Measurements from ENCODE around the gene CDH18.

CDH18 gene

GRCh38 chr5:19713740-19714139 is 274.3 kb downstream of the CDH18 start:
- no peak for DNase-seq

GRCh38 chr5:19709403-19709802 is 278.6 kb downstream of the CDH18 start:
- no peak for DNase-seq

- no peak for DNase-seq
Measured at GRCh38 chr5:19706776-19707175, 281.2 kb downstream of the CDH18 start.

GRCh38 chr5:19701731-19702130 is 286.3 kb downstream of the CDH18 start:
- DNase-seq: no peak

- DNase-seq: no peak
Measured at GRCh38 chr5:19694949-19695611, 292.9 kb downstream of the CDH18 start.

GRCh38 chr5:19690978-19691377 is 297.0 kb downstream of the CDH18 start:
- no peak for DNase-seq

GRCh38 chr5:19685473-19685872 is 302.5 kb downstream of the CDH18 start:
- no peak for DNase-seq

GRCh38 chr5:19676895-19677294 is 311.1 kb downstream of the CDH18 start:
- DNase-seq: no peak

GRCh38 chr5:19660679-19661078 is 327.3 kb downstream of the CDH18 start:
- DNase-seq: no peak

- DNase-seq: no peak
Measured at GRCh38 chr5:19655627-19656026, 332.4 kb downstream of the CDH18 start.

- DNase-seq: no peak
Measured at GRCh38 chr5:19638461-19638860, 349.5 kb downstream of the CDH18 start.

- DNase-seq: no peak
Measured at GRCh38 chr5:19630876-19631275, 357.1 kb downstream of the CDH18 start.

- no peak for DNase-seq
Measured at GRCh38 chr5:19626211-19626610, 361.8 kb downstream of the CDH18 start.

- no peak for DNase-seq
Measured at GRCh38 chr5:19625562-19625961, 362.4 kb downstream of the CDH18 start.

- no peak for DNase-seq
Measured at GRCh38 chr5:19619571-19619970, 368.4 kb downstream of the CDH18 start.

- no peak for DNase-seq
Measured at GRCh38 chr5:19616701-19617215, 371.2 kb downstream of the CDH18 start.

GRCh38 chr5:19615661-19616060 is 372.3 kb downstream of the CDH18 start:
- no peak for DNase-seq

GRCh38 chr5:19615071-19615470 is 372.9 kb downstream of the CDH18 start:
- DNase-seq: no peak

- no peak for DNase-seq
Measured at GRCh38 chr5:19608444-19609002, 379.5 kb downstream of the CDH18 start.

GRCh38 chr5:19605846-19606407 is 382.1 kb downstream of the CDH18 start:
- DNase-seq: no peak

GRCh38 chr5:19584131-19584530 is 403.9 kb downstream of the CDH18 start:
- no peak for DNase-seq

GRCh38 chr5:19577882-19578281 is 410.1 kb downstream of the CDH18 start:
- no peak for DNase-seq

- no peak for DNase-seq
Measured at GRCh38 chr5:19568004-19568403, 420.0 kb downstream of the CDH18 start.

- DNase-seq: no peak
Measured at GRCh38 chr5:19565466-19565865, 422.5 kb downstream of the CDH18 start.

GRCh38 chr5:19564036-19564435 is 424.0 kb downstream of the CDH18 start:
- no peak for DNase-seq

Data from CD4-positive, alpha-beta T cell treated with Interferon alpha-2 for 1 hour (primary cell).